ENCODE data around the gene SLC7A6. TPM values are rescaled to one million over a fixed set of nuclear protein-coding genes. Genes with fewer than 3 reads are reported as not detected.
A peak's percentile ranks its signal among the peaks of the same experiment; 100 is the strongest.

The SLC7A6 gene
- total RNA-seq, 1 donor from 2014 or later = 44.2 TPM

- peak; percentile 47 for DNase-seq
- peak overlapping the region; percentile 73 for H3K27ac ChIP-seq (replicated peaks)
- H3K27me3 ChIP-seq (ENCODE audit: low read depth) = no peaks in the 10 kb centered on the region
- H3K36me3 ChIP-seq = peaks cover 95% of the 10 kb centered on the region
- H3K4me1 ChIP-seq = peaks cover 69% of the 10 kb centered on the region
- no peak overlapping the region for H3K4me3 ChIP-seq
- no peaks in the 10 kb centered on the region for H3K9me3 ChIP-seq (replicated peaks)
- TF ChIP-seq CTCF (IDR thresholded peaks at IDR 0.05; ENCODE audit: borderline replicate concordance) = no peak
- intact Hi-C loops (cut with micrococcal nuclease) = no loop called here
Observed at GRCh38 chr16:68296291-68296690, 32.0 kb downstream of the SLC7A6 start.

- Histone ChIP-seq H3K27ac (replicated peaks) (peak overlapping the region; percentile 73), H3K4me3 (no peak overlapping the region), H3K27me3 (ENCODE audit: low read depth) (no peaks in the 10 kb centered on the region), H3K36me3 (peaks cover 96% of the 10 kb centered on the region), H3K9me3 (replicated peaks) (no peaks in the 10 kb centered on the region), H3K4me1 (peaks cover 67% of the 10 kb centered on the region)
- TF ChIP-seq CTCF (IDR thresholded peaks at IDR 0.05; ENCODE audit: borderline replicate concordance) = no peak
- intact Hi-C loops (cut with micrococcal nuclease) = no loop called here
- no peak for DNase-seq
Observed at GRCh38 chr16:68296693-68297092, 32.4 kb downstream of the SLC7A6 start.

GRCh38 chr16:68297908-68298307 is 33.6 kb downstream of the SLC7A6 start:
- Histone ChIP-seq H3K27ac (replicated peaks) (peak overlapping the region; percentile 73), H3K4me3 (no peak overlapping the region), H3K27me3 (ENCODE audit: low read depth) (no peaks in the 10 kb centered on the region), H3K36me3 (peaks cover 96% of the 10 kb centered on the region), H3K4me1 (peaks cover 63% of the 10 kb centered on the region), H3K9me3 (replicated peaks) (no peaks in the 10 kb centered on the region)
- DNase-seq = no peak
- no peak for TF ChIP-seq CTCF (IDR thresholded peaks at IDR 0.05; ENCODE audit: borderline replicate concordance)
- intact Hi-C loops (cut with micrococcal nuclease) = no loop called here

- intact Hi-C loops (cut with micrococcal nuclease) = no loop called here
- no peaks in the 10 kb centered on the region for H3K27me3 ChIP-seq (ENCODE audit: low read depth)
Observed at GRCh38 chr16:68298312-68298711, 34.0 kb downstream of the SLC7A6 start.

GRCh38 chr16:68298907-68299561 is 34.7 kb downstream of the SLC7A6 start:
- intact Hi-C loops (cut with micrococcal nuclease) = no loop called here
- peaks cover 63% of the 10 kb centered on the region for H3K4me1 ChIP-seq
- no peaks in the 10 kb centered on the region for H3K27me3 ChIP-seq (ENCODE audit: low read depth)
- no peak for TF ChIP-seq CTCF (IDR thresholded peaks at IDR 0.05; ENCODE audit: borderline replicate concordance)
- no peak overlapping the region for H3K4me3 ChIP-seq
- peak overlapping the region; percentile 73 for H3K27ac ChIP-seq (replicated peaks)
- peaks cover 97% of the 10 kb centered on the region for H3K36me3 ChIP-seq
- peak; percentile 68 for DNase-seq
- no peaks in the 10 kb centered on the region for H3K9me3 ChIP-seq (replicated peaks)

More at GRCh38 chr16:68298312-68298711, 34.0 kb downstream of the SLC7A6 start:
- peak overlapping the region; percentile 73 for H3K27ac ChIP-seq (replicated peaks)
- no peaks in the 10 kb centered on the region for H3K9me3 ChIP-seq (replicated peaks)
- no peak for DNase-seq
- H3K4me1 ChIP-seq = peaks cover 63% of the 10 kb centered on the region
- TF ChIP-seq CTCF (IDR thresholded peaks at IDR 0.05; ENCODE audit: borderline replicate concordance) = no peak
- peaks cover 96% of the 10 kb centered on the region for H3K36me3 ChIP-seq
- H3K4me3 ChIP-seq = no peak overlapping the region
